Right lobe of liver (tissue), 6 donors: ENCODE results near the gene LARP4B. TPM values are rescaled to one million over a fixed set of nuclear protein-coding genes. Genes with fewer than 3 reads are reported as not detected.

Experiments used
- ATAC-seq, 4 donors: fragments of 200-7000 bp; cut with Tn5 transposase; one replicate each; pipeline ENCODE4 v1.9.1; 2020; ENCODE audit warnings: mild to moderate bottlenecking in 4 of 4, moderate library complexity in 4 of 4
- DNase-seq, 3 donors: peaks; one replicate each; pipeline ENCODE4 v3.0.0-alpha.2; 2020
- H3K27ac ChIP-seq, 3 donors: fragments of 200-600 bp; one replicate each; pipeline ENCODE4 v1.8.0; 2022
- H3K27me3 ChIP-seq, 2 donors: fragments of 200-600 bp; one replicate each; pipeline ENCODE4 v1.8.0; 2022
- H3K36me3 ChIP-seq, 4 donors: fragments of 200-600 bp; sonication (generic) in 1 of 4; one replicate each; pipeline versions ENCODE4 v1.5.1 to v1.8.0; 2017 to 2022; ENCODE audit warnings: control low read depth in 1 of 4
- H3K4me1 ChIP-seq, 4 donors: fragments of 200-600 bp; sonication (generic) in 1 of 4; one replicate each; pipeline versions ENCODE4 v1.5.1 to v1.8.0; 2017 to 2022; ENCODE audit warnings: control low read depth in 1 of 4
- H3K4me3 ChIP-seq, 3 donors: fragments of 200-600 bp; one replicate each; pipeline ENCODE4 v1.8.0; 2022
- H3K9me3 ChIP-seq, 4 donors: fragments of 200-600 bp; sonication (generic) in 1 of 4; one replicate each; pipeline versions ENCODE4 v1.5.1 to v1.8.0; 2017 to 2022; ENCODE audit warnings: control low read depth in 1 of 4
- POLR2A ChIP-seq: fragments of 450-650 bp; IDR thresholded peaks from one replicate; pipeline ENCODE4 v1.6.1; 2017; ENCODE audit warnings: antibody characterized with exemption, mild to moderate bottlenecking
- WGBS: methylation state at CpG from one replicate; pipeline ENCODE4 v1.1.6; 2018; ENCODE audit warnings: low coverage, low lambda C conversion rate; ENCODE audit not compliant: insufficient coverage; ENCODE audit errors: missing lambda C conversion rate; 5-methylcytosine and 5-hydroxymethylcytosine counted together
- intact Hi-C, 2 donors: fragments of 100-400 bp; cut with DNase I; formaldehyde crosslinking; loops; one replicate each; pipeline versions ENCODE4 v1.11.2 to v1.14.1; 2022
- total RNA-seq, 6 experiments: library from RNA; depleted of rRNA in 2 of 6; stranded (reverse); fragments of >200 nt in 2 of 6; fragmentation: NEBNext Ultra II Directional in 3 of 6; extraction: Animal tissue kit (Norgen Biotek cat#: 25700) in 3 of 6; gene quantifications; one replicate each; pipeline versions ENCODE4 v1.1.0 to v1.2.4, GENCODE V29; 2016 to 2023
- TF ChIP-seq, protein P1 (sequence below), 4 donors: fragments of 200-600 bp in 3 of 4; fragments of 450-650 bp in 1 of 4; IDR thresholded peaks; one replicate each; pipeline versions ENCODE4 v1.5.1 to v1.8.0; 2016 to 2022; ENCODE audit warnings: antibody characterized with exemption in 4 of 4, mild to moderate bottlenecking in 2 of 4
- donor health status: DM: no; HTN: yes; CAD: no.
- donor health status: DM: no; HTN: no; CAD: no.
- donor health status: DM: no; HTN: no; CAD: no.
- donor health status: DM: no; HTN: yes; CAD: no.
- donor health status: DM: no; HTN: yes; CAD: no.

Gene LARP4B
- total RNA-seq, 6 experiments from 2014 or later: 22.4 to 35.9 (median 31.7) TPM

DNA sequence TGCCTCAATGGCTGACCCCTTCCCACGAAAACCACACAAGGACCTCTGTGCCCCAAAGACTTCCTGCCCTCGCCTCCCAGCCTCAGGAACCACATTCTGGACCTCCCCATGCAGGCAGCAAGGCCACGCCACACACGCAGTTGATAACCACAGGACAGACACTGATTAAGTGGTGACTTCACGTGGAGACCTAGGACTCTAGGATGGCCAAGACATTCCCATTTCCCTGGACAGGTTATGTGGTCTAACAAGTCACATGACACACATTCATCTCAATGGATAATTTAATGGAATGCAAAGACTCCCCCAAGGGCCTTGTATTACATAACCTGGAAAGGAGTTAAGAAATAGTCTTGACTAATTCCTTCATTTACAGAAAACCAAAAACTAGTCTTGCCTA lies 110.2 kb downstream of the LARP4B start:
- WGBS: 54% methylated on average over 3 of the region's 5 CpGs
- intact Hi-C loops: no loop called here

DNA sequence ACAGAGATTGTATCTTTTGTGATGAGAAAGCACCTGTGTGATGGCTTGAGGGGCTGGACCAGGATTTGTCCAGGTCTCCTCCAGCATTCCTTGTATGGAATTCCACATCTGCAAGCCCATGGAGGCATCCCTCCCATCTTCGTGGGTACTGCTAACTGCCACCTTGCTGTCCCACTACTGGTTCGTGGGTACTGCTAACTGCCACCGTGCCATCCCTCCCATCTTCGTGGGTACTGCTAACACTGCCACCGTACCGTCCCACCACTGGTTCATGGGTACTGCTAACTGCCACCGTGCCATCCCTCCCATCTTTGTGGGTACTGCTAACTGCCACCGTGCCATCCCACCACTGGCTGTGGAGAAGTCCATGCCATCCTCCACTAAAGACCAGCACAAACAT lies 111.7 kb downstream of the LARP4B start:
- no peak overlapping the region for H3K4me3 ChIP-seq
- TF ChIP-seq, protein P1, sequence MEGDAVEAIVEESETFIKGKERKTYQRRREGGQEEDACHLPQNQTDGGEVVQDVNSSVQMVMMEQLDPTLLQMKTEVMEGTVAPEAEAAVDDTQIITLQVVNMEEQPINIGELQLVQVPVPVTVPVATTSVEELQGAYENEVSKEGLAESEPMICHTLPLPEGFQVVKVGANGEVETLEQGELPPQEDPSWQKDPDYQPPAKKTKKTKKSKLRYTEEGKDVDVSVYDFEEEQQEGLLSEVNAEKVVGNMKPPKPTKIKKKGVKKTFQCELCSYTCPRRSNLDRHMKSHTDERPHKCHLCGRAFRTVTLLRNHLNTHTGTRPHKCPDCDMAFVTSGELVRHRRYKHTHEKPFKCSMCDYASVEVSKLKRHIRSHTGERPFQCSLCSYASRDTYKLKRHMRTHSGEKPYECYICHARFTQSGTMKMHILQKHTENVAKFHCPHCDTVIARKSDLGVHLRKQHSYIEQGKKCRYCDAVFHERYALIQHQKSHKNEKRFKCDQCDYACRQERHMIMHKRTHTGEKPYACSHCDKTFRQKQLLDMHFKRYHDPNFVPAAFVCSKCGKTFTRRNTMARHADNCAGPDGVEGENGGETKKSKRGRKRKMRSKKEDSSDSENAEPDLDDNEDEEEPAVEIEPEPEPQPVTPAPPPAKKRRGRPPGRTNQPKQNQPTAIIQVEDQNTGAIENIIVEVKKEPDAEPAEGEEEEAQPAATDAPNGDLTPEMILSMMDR (IDR thresholded peaks at IDR 0.05): no peak
- TF ChIP-seq POLR2A: no peak
- no peaks in the 10 kb centered on the region for H3K4me1 ChIP-seq
- intact Hi-C loops: no loop called here
- ATAC-seq (no peak), DNase-seq (no peak)
- no peak overlapping the region for H3K27ac ChIP-seq
- WGBS: 92% methylated on average over 8 of the region's 8 CpGs
- H3K9me3 ChIP-seq: no peaks in the 10 kb centered on the region
- peaks cover 6 to 89% (median 25%) of the 10 kb centered on the region in 4 donors for H3K36me3 ChIP-seq
- no peaks in the 10 kb centered on the region for H3K27me3 ChIP-seq

More for the DNA sequence above, 110.2 kb downstream of the LARP4B start:
- DNase-seq: no peak
- H3K4me1 ChIP-seq: no peaks in the 10 kb centered on the region
- no peaks in the 10 kb centered on the region for H3K27me3 ChIP-seq
- no peaks in the 10 kb centered on the region for H3K9me3 ChIP-seq
- no peak overlapping the region for H3K4me3 ChIP-seq
- no peak overlapping the region for H3K27ac ChIP-seq
- peaks cover 4 to 90% (median 32%) of the 10 kb centered on the region in 4 donors for H3K36me3 ChIP-seq
- ATAC-seq: no peak
- TF ChIP-seq, protein P1 (IDR thresholded peaks at IDR 0.05): no peak
- TF ChIP-seq POLR2A: no peak

DNA sequence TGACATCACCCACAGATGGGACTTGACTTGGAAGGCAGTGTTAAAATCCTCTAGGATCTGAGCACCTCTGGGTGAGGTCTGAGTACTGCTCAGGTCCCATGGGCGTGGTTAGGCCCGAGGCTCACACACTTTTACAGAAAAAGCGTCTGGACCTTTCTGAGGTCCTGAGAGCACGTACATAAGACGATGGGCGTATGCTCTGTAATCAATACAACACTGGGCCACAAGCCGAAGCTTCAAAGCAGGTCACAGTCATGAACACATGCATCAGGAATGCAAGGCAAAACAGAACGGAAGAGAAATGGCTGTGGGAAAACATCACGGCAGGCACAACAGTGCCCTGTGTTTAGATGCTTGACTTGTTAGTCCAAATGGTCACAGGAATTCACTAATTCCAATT lies 112.2 kb downstream of the LARP4B start:
- Histone ChIP-seq H3K9me3 (no peaks in the 10 kb centered on the region), H3K4me3 (no peak overlapping the region), H3K27me3 (no peaks in the 10 kb centered on the region), H3K27ac (no peak overlapping the region), H3K36me3 (peaks cover 7 to 89% (median 26%) of the 10 kb centered on the region in 4 donors), H3K4me1 (no peaks in the 10 kb centered on the region)
- ATAC-seq (no peak), DNase-seq (no peak)
- WGBS: 98% methylated on average over 9 of the region's 9 CpGs
- no peak for TF ChIP-seq POLR2A
- TF ChIP-seq, protein P1 (IDR thresholded peaks at IDR 0.05): no peak
- intact Hi-C loops: no loop called here

DNA sequence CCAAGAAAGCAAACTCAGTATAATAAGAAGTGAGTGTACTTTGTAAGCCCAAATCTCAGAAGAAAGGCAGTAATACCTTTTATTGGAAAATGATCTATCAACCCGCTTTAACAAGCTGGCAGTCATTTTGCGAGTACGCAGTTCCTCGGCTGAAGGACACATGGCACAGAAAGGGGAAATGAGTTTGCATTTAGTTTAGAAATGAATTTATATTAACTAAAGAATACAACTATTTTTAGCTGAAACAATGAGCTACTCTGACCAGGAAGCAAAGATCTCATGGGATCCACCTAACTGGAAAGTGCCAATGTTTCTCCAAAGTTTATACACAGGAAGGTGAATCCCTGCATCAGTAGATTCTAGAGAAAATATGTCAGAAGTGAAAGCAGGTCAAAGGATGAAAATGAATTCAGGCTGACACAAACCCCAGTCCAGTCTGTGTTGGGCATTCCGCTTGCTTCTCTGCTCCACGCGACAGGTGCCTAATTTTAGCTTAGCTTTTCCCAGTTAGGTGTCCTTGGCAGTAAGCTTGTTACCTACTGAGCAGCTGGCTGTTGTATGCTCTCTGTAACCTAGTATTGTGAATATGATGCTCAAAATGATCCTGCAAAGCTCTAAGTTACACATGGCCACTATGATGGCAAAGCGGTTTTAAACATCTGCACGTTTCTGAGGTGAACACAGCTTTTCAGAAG lies 112.8 kb downstream of the LARP4B start:
- WGBS: 80% methylated on average over 9 of the region's 9 CpGs

More for the DNA sequence above, 112.8 kb downstream of the LARP4B start:
- intact Hi-C loops: no loop called here
- H3K27me3 ChIP-seq: no peaks in the 10 kb centered on the region
- no peak for ATAC-seq
- H3K36me3 ChIP-seq: peaks cover 7 to 89% (median 26%) of the 10 kb centered on the region in 4 donors
- H3K9me3 ChIP-seq: no peaks in the 10 kb centered on the region
- H3K4me1 ChIP-seq: no peaks in the 10 kb centered on the region
- TF ChIP-seq POLR2A: no peak
- TF ChIP-seq, protein P1 (IDR thresholded peaks at IDR 0.05): no peak
- no peak overlapping the region for H3K4me3 ChIP-seq
- H3K27ac ChIP-seq: no peak overlapping the region
- no peak for DNase-seq
